Esophagus squamous epithelium (tissue), 4 donors: ENCODE results near the gene COL4A3.

Source experiments
- CTCF ChIP-seq, 6 experiments: fragments of 450-650 bp in 4 of 6; fragments of 200-600 bp in 2 of 6; sonication (generic) in 2 of 6; IDR thresholded peaks; one replicate each; pipeline ENCODE4 v1.5.1; 2016 to 2019; ENCODE audit warnings: antibody characterized with exemption in 6 of 6, mild to moderate bottlenecking in 4 of 6, moderate library complexity in 4 of 6
- POLR2A ChIP-seq, 4 donors: fragments of 450-650 bp; IDR thresholded peaks; one replicate each; pipeline ENCODE4 v1.6.1; 2017; ENCODE audit warnings: antibody characterized with exemption in 4 of 4, mild to moderate bottlenecking in 4 of 4, moderate library complexity in 3 of 4

GRCh38 chr2:227124811-227125210 is 39.6 kb upstream of the COL4A3 start:
- TF ChIP-seq CTCF (IDR thresholded peaks at IDR 0.05) = no peak
- no peak for TF ChIP-seq POLR2A (IDR thresholded peaks at IDR 0.05)
